Trophoblast cell (in vitro differentiated cells and primary cell): ENCODE data around the gene RNF157.

ENCODE experiments used
- DNase-seq, 2 donors: peaks; one replicate each; pipeline ENCODE4 v3.0.0-alpha.2; 2016
- H2AFZ ChIP-seq: 2 replicates; pipeline ENCODE4 v1.6.1; 2013; ENCODE audit warnings: low read length, moderate library complexity, mild to moderate bottlenecking; ENCODE audit not compliant: insufficient read depth, poor library complexity
- H2AK5ac ChIP-seq: 2 replicates; pipeline ENCODE4 v1.6.1; 2013; ENCODE audit warnings: mild to moderate bottlenecking, low read length
- H2BK120ac ChIP-seq: 2 replicates; pipeline ENCODE4 v1.6.1; 2013; ENCODE audit warnings: low read length, mild to moderate bottlenecking, moderate library complexity; ENCODE audit not compliant: insufficient read depth, poor library complexity
- H2BK12ac ChIP-seq: 2 replicates; pipeline ENCODE4 v1.6.1; 2013; ENCODE audit warnings: mild to moderate bottlenecking, low read length, moderate library complexity
- H2BK5ac ChIP-seq: 2 replicates; pipeline ENCODE4 v1.6.1; 2013; ENCODE audit warnings: low read length, low read depth, moderate library complexity, mild to moderate bottlenecking; ENCODE audit not compliant: poor library complexity
- H3K14ac ChIP-seq: 2 replicates; pipeline ENCODE4 v1.6.1; 2013; ENCODE audit warnings: mild to moderate bottlenecking, low read length
- H3K18ac ChIP-seq: 2 replicates; pipeline ENCODE4 v1.6.1; 2013; ENCODE audit warnings: mild to moderate bottlenecking, low read length
- H3K23ac ChIP-seq: 2 replicates; pipeline ENCODE4 v1.6.1; 2013; ENCODE audit warnings: low read length
- H3K27ac ChIP-seq: 2 replicates; pipeline ENCODE4 v1.5.1; 2013; ENCODE audit warnings: low read depth, mild to moderate bottlenecking, inconsistent platforms, low read length, moderate library complexity
- H3K27me3 ChIP-seq: 2 replicates; pipeline ENCODE4 v1.6.1; 2013; ENCODE audit warnings: inconsistent platforms, mild to moderate bottlenecking, low read length, moderate library complexity; ENCODE audit not compliant: insufficient read depth
- H3K36me3 ChIP-seq, 2 experiments: 1 replicate in 1 of 2; 2 replicates in 1 of 2; pipeline ENCODE4 v1.6.1; 2013; ENCODE audit warnings: low read length in 2 of 2, mild to moderate bottlenecking in 2 of 2, moderate library complexity in 1 of 2; ENCODE audit not compliant: insufficient read depth in 2 of 2, control insufficient read depth in 1 of 2
- H3K4ac ChIP-seq: 2 replicates; pipeline ENCODE4 v1.6.1; 2013; ENCODE audit warnings: low read depth, mild to moderate bottlenecking, low read length, moderate library complexity
- H3K4me1 ChIP-seq, 2 experiments: 1 replicate in 1 of 2; 2 replicates in 1 of 2; pipeline ENCODE4 v1.6.1; 2013; ENCODE audit warnings: low read length in 2 of 2, mild to moderate bottlenecking in 2 of 2, moderate library complexity in 1 of 2; ENCODE audit not compliant: insufficient read depth in 2 of 2, control insufficient read depth in 1 of 2
- H3K4me2 ChIP-seq: 2 replicates; pipeline ENCODE4 v1.6.1; 2013; ENCODE audit warnings: inconsistent platforms, mild to moderate bottlenecking, low read length, moderate library complexity
- H3K4me3 ChIP-seq: 2 replicates; pipeline ENCODE4 v1.5.1; 2013; ENCODE audit warnings: mild to moderate bottlenecking, low read depth, low read length, inconsistent platforms
- H3K79me1 ChIP-seq: one replicate; pipeline ENCODE4 v1.6.1; 2013; ENCODE audit warnings: low read length
- H3K79me2 ChIP-seq: 2 replicates; pipeline ENCODE4 v1.6.1; 2013; ENCODE audit warnings: low read length, mild to moderate bottlenecking; ENCODE audit not compliant: control insufficient read depth, insufficient read depth, poor library complexity
- H3K9ac ChIP-seq: 2 replicates; pipeline ENCODE4 v1.6.1; 2013; ENCODE audit warnings: mild to moderate bottlenecking, low read length
- H3K9me3 ChIP-seq: 2 replicates; pipeline ENCODE4 v1.6.1; 2013; ENCODE audit warnings: low read depth, mild to moderate bottlenecking, control low read depth, inconsistent platforms, low read length; ENCODE audit not compliant: insufficient read depth
- H4K12ac ChIP-seq: 2 replicates; pipeline ENCODE4 v1.6.1; 2013; ENCODE audit warnings: low read depth, mild to moderate bottlenecking, low read length, moderate library complexity
- H4K8ac ChIP-seq: 2 replicates; pipeline ENCODE4 v1.6.1; 2013; ENCODE audit warnings: low read depth, mild to moderate bottlenecking, low read length, moderate library complexity
- H4K91ac ChIP-seq: one replicate; pipeline ENCODE4 v1.6.1; 2013; ENCODE audit warnings: low read depth, mild to moderate bottlenecking, low read length, moderate library complexity
- WGBS: extraction: QIAGEN DNeasy Blood & Tissue Kit; methylation state at CpG from one replicate; pipeline ENCODE4 v1.1.7; 2013; ENCODE audit warnings: missing lambda C conversion rate; ENCODE audit not compliant: insufficient read length, insufficient coverage; ENCODE audit errors: extremely low coverage; 5-methylcytosine and 5-hydroxymethylcytosine counted together

The RNF157 gene

DNA sequence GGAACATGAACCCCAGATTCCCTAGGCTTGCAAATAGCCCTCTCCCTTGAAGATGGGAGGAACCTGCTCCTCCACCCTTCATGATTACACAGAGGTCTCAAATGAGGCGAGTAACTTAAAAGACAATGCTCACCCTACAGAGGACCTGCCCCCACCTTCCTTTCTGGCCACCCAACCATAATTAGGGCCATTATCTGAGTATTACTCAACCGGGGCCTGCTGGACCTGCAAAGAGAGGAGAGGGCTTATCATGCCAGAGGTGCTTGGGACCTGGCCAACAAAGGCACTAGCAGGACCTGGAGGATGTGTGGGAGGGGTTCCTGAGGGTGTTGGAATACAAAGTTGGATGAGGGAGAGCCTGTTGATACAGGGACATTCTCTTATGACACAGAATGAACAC, 42.4 kb downstream of the RNF157 start:
- Histone ChIP-seq H4K91ac (no peak overlapping the region), H3K9me3 (no peaks in the 10 kb centered on the region), H3K27me3 (no peaks in the 10 kb centered on the region), H2BK5ac (no peak overlapping the region), H4K12ac (no peak overlapping the region), H4K8ac (no peak overlapping the region), H3K18ac (no peak overlapping the region), H3K14ac (no peak overlapping the region), H2BK12ac (no peak overlapping the region), H3K79me2 (no peaks in the 10 kb centered on the region), H3K79me1 (no peaks in the 10 kb centered on the region), H3K9ac (no peak overlapping the region), H3K4me2 (no peak overlapping the region), H3K27ac (no peak overlapping the region), H3K23ac (no peak overlapping the region), H3K36me3 (no peaks in the 10 kb centered on the region), H3K4me1 (no peaks in the 10 kb centered on the region), H2AK5ac (no peak overlapping the region), H3K4ac (no peak overlapping the region), H2BK120ac (no peak overlapping the region), H2AFZ (no peak overlapping the region), H3K4me3 (no peak overlapping the region)
- DNase-seq = no peak
- no CpG with 5 or more reads among the region's 2 CpGs for WGBS

DNA sequence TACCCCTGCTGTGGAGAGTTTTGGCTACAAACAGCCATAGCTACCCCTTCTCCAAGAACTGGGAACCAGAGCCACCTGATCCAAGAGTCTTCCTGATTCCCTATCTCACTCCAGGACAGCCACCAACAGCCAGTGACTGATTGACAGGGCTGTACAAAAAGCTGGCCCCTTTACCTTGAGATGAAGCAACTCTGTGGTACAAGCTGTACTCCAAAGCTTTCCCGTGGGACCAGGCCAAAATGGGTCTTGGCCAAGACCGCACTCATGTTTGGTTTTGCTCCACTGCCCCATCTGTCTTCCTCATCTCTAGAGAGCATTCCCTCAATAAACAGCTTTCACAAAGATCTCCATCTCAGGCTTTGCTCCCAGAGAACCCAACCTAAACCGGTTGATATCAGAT, 43.6 kb downstream of the RNF157 start:
- Histone ChIP-seq H4K8ac (no peak overlapping the region), H4K12ac (no peak overlapping the region), H2AK5ac (no peak overlapping the region), H3K23ac (no peak overlapping the region), H4K91ac (no peak overlapping the region), H2BK12ac (no peak overlapping the region), H3K36me3 (no peaks in the 10 kb centered on the region), H3K4me2 (no peak overlapping the region), H3K9me3 (no peaks in the 10 kb centered on the region), H2BK120ac (no peak overlapping the region), H3K27ac (no peak overlapping the region), H2AFZ (no peak overlapping the region), H3K79me2 (no peaks in the 10 kb centered on the region), H3K27me3 (no peaks in the 10 kb centered on the region), H2BK5ac (no peak overlapping the region), H3K18ac (no peak overlapping the region), H3K14ac (no peak overlapping the region), H3K4me1 (no peaks in the 10 kb centered on the region), H3K4me3 (no peak overlapping the region), H3K4ac (no peak overlapping the region), H3K79me1 (no peaks in the 10 kb centered on the region), H3K9ac (no peak overlapping the region)
- WGBS = no CpG with 5 or more reads among the region's 3 CpGs
- DNase-seq = no peak

DNA sequence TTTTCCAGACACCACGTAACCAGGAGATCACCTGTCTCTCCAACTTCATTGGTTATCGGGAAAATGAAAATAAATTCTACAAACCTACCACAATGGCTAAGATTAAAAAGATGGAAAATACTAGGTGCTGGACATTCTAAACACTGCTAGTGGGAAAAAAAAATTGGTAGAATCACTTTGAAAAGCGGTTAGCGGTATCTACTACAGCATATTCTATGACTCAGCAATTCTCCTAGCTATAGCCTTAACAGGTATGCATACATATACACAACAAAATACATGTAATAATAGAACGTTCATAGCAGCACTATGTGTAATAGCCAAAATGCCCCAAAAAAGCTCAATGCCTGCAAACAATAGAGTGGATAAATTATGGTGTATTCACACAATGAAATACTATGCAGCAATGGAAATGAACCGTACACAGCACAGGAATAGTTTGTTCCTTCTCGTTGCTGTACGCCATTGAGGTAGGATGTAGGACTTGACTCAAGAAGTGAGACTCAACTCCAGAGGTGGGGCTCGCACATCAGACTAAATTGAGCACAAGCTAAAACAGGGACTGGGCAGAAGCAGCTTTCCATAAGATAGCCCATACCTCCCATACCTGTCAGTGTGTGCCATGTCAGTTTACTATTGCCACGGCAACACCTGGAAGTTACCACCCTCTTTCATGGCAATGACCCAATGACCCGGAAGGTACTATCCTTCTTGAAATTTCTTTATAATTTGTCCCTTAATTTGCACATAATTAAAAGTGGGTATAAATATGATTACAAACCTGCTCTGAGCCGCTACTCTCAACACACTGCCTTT, 44.8 kb downstream of the RNF157 start:
- no peak overlapping the region for H3K18ac ChIP-seq
- no peak overlapping the region for H3K27ac ChIP-seq
- no peak overlapping the region for H2BK12ac ChIP-seq
- H3K4me3 ChIP-seq = no peak overlapping the region
- DNase-seq = no peak
- no peaks in the 10 kb centered on the region for H3K27me3 ChIP-seq
- no peak overlapping the region for H3K14ac ChIP-seq
- H2AFZ ChIP-seq = no peak overlapping the region
- H4K91ac ChIP-seq = no peak overlapping the region
- H3K9me3 ChIP-seq = no peaks in the 10 kb centered on the region
- H3K4ac ChIP-seq = no peak overlapping the region
- no peak overlapping the region for H3K9ac ChIP-seq
- no peaks in the 10 kb centered on the region for H3K36me3 ChIP-seq
- H3K23ac ChIP-seq = no peak overlapping the region
- WGBS = no CpG with 5 or more reads among the region's 12 CpGs
- H2AK5ac ChIP-seq = no peak overlapping the region
- H2BK5ac ChIP-seq = no peak overlapping the region
- H3K4me2 ChIP-seq = no peak overlapping the region
- no peaks in the 10 kb centered on the region for H3K4me1 ChIP-seq
- no peaks in the 10 kb centered on the region for H3K79me2 ChIP-seq
- H4K12ac ChIP-seq = no peak overlapping the region
- H4K8ac ChIP-seq = no peak overlapping the region
- no peak overlapping the region for H2BK120ac ChIP-seq
- H3K79me1 ChIP-seq = no peaks in the 10 kb centered on the region

DNA sequence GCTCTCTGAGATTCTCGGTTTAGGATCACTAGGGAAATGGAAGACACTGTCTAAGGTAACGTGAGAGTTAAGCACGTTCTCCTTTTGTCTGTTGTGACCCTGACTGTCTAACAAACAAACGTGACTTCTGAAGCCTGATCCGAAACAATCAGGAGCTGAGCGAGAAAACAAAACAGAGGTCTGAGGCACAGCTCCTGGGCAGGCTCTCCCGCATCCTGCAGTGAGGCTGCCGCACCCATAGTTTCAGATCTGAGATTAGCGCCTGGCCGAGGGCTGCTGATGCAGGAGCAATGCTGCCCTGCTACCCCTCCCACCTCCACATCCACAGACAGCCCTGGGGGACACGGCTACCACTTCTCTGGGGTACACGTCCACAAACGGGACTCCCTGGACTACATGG, 46.7 kb downstream of the RNF157 start:
- no peak overlapping the region for H2BK12ac ChIP-seq
- H3K9ac ChIP-seq = no peak overlapping the region
- no peak overlapping the region for H3K4ac ChIP-seq
- WGBS = no CpG with 5 or more reads among the region's 13 CpGs
- no peak overlapping the region for H3K4me2 ChIP-seq
- no peak overlapping the region for H3K4me3 ChIP-seq
- no peak overlapping the region for H4K12ac ChIP-seq
- no peaks in the 10 kb centered on the region for H3K79me2 ChIP-seq
- no peak overlapping the region for H3K23ac ChIP-seq
- H3K9me3 ChIP-seq = no peaks in the 10 kb centered on the region
- H2AFZ ChIP-seq = no peak overlapping the region
- H2BK120ac ChIP-seq = no peak overlapping the region
- no peak overlapping the region for H3K18ac ChIP-seq
- H3K36me3 ChIP-seq = no peaks in the 10 kb centered on the region
- H3K27me3 ChIP-seq = no peaks in the 10 kb centered on the region
- no peak overlapping the region for H4K91ac ChIP-seq
- no peaks in the 10 kb centered on the region for H3K79me1 ChIP-seq
- H3K4me1 ChIP-seq = no peaks in the 10 kb centered on the region
- no peak overlapping the region for H2AK5ac ChIP-seq
- H4K8ac ChIP-seq = no peak overlapping the region
- H3K27ac ChIP-seq = no peak overlapping the region
- DNase-seq = peak in 1 of 2 donors; percentile 6
- H2BK5ac ChIP-seq = no peak overlapping the region
- no peak overlapping the region for H3K14ac ChIP-seq
